ENCODE results near the gene PRR5.

DNA sequence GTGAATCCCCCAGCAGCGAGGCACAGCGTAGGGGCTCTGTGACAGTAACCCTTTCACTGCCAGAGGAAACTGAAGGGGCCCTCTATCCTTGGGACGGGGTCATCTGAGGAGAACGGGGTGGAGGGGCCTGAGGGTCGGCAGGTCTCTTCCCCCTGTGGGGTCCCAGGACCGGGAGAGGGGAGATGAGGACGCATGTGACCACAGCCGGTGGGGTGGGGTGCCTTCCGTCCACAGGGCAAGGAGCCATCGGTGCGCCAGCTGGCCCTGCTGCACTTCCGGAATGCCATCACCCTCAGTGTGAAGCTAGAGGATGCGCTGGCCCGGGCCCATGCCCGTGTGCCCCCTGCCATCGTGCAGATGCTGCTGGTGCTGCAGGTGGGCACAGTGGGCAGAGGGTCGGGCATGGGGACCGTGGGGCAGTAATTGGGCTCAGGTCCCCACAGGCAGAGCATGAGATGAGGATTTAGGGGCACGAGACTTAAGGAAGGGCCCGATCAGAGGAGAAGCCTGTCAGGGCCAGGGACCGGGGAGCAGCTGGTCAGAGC, 30.1 kb downstream of the PRR5 start:
- TF ChIP-seq, protein P1, sequence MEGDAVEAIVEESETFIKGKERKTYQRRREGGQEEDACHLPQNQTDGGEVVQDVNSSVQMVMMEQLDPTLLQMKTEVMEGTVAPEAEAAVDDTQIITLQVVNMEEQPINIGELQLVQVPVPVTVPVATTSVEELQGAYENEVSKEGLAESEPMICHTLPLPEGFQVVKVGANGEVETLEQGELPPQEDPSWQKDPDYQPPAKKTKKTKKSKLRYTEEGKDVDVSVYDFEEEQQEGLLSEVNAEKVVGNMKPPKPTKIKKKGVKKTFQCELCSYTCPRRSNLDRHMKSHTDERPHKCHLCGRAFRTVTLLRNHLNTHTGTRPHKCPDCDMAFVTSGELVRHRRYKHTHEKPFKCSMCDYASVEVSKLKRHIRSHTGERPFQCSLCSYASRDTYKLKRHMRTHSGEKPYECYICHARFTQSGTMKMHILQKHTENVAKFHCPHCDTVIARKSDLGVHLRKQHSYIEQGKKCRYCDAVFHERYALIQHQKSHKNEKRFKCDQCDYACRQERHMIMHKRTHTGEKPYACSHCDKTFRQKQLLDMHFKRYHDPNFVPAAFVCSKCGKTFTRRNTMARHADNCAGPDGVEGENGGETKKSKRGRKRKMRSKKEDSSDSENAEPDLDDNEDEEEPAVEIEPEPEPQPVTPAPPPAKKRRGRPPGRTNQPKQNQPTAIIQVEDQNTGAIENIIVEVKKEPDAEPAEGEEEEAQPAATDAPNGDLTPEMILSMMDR (IDR thresholded peaks at IDR 0.05), result no peak
- TF ChIP-seq POLR2AphosphoS5 (IDR thresholded peaks at IDR 0.05), result no peak
- TF ChIP-seq POLR2A (IDR thresholded peaks at IDR 0.05), result no peak
- TF ChIP-seq EP300 (IDR thresholded peaks at IDR 0.05), result no peak

All from gastroesophageal sphincter (tissue), 3 donors.